NCI-H1417 treated with DMSO at 0.1 percent for 48 hours (cell line): ENCODE results near the gene PGAP6.
A peak's percentile ranks its signal among the peaks of the same experiment; 100 is the strongest.
"Not testable (repeated sequence)": the region's sequence is repeated elsewhere in the genome, so short reads cannot be mapped to it uniquely, and the experiment has no call there.

Experiments used
- DNase-seq: peaks from one replicate; lab custom pipeline; 2025; lab: John Stamatoyannopoulos, UW

PGAP6 gene

GRCh38 chr16:379183-379960 lies 2.4 kb downstream of the PGAP6 start:
- DNase-seq, result peak; percentile 42

GRCh38 chr16:378821-379182 lies 3.0 kb downstream of the PGAP6 start:
- no peak for DNase-seq

GRCh38 chr16:378113-378820 lies 3.5 kb downstream of the PGAP6 start:
- not testable (repeated sequence) for DNase-seq

- no peak for DNase-seq
Measured at GRCh38 chr16:377419-377951, 4.3 kb downstream of the PGAP6 start.

- DNase-seq, result no peak
Measured at GRCh38 chr16:376817-377418, 4.9 kb downstream of the PGAP6 start.

- DNase-seq, result no peak
Measured at GRCh38 chr16:375927-376816, 5.6 kb downstream of the PGAP6 start.

- no peak for DNase-seq
Measured at GRCh38 chr16:375212-375611, 6.6 kb downstream of the PGAP6 start.

GRCh38 chr16:374616-374926 lies 7.2 kb downstream of the PGAP6 start:
- no peak for DNase-seq

GRCh38 chr16:373848-374615 lies 7.7 kb downstream of the PGAP6 start:
- no peak for DNase-seq

- DNase-seq, result no peak
Measured at GRCh38 chr16:373020-373598, 8.7 kb downstream of the PGAP6 start.

- no peak for DNase-seq
Measured at GRCh38 chr16:372302-372983, 9.3 kb downstream of the PGAP6 start.

- DNase-seq, result no peak
Measured at GRCh38 chr16:371515-372301, 10.1 kb downstream of the PGAP6 start.

- no peak for DNase-seq
Measured at GRCh38 chr16:370979-371514, 10.7 kb downstream of the PGAP6 start.

- peak; percentile 56 for DNase-seq
Measured at GRCh38 chr16:370443-370842, 11.3 kb downstream of the PGAP6 start, which contains the start of gene MRPL28. MRPL28 (minus strand) TSS chr16:370538; CDS start chr16:370218, 320 bp downstream.

- DNase-seq, result no peak
Measured at GRCh38 chr16:369866-370436, 11.8 kb downstream of the PGAP6 start.

GRCh38 chr16:369275-369865 lies 12.4 kb downstream of the PGAP6 start:
- no peak for DNase-seq

- DNase-seq, result no peak
Measured at GRCh38 chr16:368388-369158, 13.2 kb downstream of the PGAP6 start.
